Middle frontal gyrus (tissue), 1 donor: ENCODE measurements around the gene KCNJ6.
"Not testable (repeated sequence)": the region's sequence is repeated elsewhere in the genome, so short reads cannot be mapped to it uniquely, and the experiment has no call there.

ENCODE experiments used
- DNase-seq: peaks from one replicate; pipeline ENCODE4 v3.0.0-alpha.2; 2015; ENCODE audit warnings: low spot score; ENCODE audit errors: extremely low spot score

KCNJ6 gene

GRCh38 chr21:37742115-37742514 is 174.1 kb downstream of the KCNJ6 start:
- no peak for DNase-seq

GRCh38 chr21:37737996-37738395 is 178.3 kb downstream of the KCNJ6 start:
- DNase-seq = no peak

GRCh38 chr21:37737507-37737906 is 178.8 kb downstream of the KCNJ6 start:
- no peak for DNase-seq

DNA sequence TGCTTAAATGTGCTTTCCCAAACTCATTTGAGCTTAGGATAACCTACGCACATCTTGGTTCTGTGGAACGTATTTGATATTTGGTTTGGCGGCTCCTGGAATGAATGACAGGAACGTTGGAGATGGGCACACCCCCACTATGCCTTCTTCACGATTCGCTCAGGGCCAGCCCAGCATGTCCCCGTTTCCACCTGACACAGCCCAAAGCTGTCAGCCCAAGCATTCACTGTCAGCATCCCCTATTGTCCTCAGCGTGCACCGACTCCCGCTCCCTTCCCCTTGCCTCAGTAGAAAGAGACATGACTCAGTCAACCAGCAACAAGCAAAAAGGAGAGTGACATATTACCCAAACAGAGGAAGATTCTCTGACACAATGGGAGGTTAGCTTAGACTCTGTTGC is 181.4 kb downstream of the KCNJ6 start:
- no peak for DNase-seq

DNA sequence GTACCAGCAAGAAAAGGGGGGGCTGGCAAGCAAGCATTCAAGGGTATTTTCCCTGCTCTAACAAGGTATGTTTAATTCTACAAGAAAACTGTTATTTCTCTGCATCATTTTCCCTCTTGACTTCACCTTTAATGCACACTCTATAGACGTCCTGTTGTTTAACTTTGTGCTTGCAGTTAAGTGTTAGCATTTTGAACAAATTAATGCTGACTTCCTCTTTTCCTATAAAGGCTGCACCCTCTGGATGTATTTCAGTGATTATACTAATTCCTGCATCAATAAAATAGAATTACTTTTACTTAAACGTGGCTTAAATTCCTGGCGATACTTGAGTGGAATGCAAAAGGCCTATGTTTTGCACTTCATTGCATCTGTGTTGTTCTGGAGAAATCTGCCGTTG is 183.3 kb downstream of the KCNJ6 start:
- DNase-seq = no peak

GRCh38 chr21:37724201-37724600 is 192.1 kb downstream of the KCNJ6 start:
- no peak for DNase-seq

GRCh38 chr21:37717534-37717933 is 198.7 kb downstream of the KCNJ6 start:
- DNase-seq = no peak

- not testable (repeated sequence) for DNase-seq
Observed at GRCh38 chr21:37712569-37712934, 203.7 kb downstream of the KCNJ6 start.

DNA sequence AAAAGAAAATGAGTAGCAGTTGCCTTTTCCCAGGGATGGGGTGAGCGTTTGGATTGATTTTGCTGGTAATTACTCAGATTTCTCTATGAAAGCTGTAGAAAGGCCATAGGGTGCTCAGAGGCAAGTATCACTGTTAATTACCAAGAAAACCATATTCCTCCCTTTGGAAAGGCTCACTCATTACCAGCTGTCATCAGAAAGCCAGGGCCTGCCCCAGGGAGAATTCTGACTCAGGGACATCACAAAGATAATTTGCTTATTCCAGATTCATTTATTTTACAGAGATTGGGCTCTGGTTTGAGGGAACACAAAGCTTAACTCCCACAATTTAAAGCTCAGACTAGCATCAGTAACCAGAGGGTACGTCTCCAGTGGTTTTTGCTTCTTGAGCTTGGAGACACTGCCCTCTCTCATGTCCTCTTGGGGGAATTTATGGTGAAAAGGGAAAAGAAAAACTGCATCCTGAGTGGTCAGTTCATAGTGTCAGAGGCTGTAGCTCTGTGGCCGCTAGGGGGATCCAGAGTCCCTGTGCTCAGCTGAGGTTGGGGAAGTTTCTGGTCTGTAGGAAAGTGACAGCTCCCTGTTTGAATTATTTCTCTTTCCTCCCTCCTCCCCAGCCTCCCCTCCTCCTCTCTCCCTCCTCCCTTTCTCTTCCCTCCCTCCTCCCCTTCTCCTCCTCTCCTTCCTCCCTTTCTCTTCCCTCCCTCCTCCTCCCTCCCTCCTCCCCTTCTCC is 204.3 kb downstream of the KCNJ6 start:
- peak; percentile 29 for DNase-seq

GRCh38 chr21:37711286-37711829 is 204.9 kb downstream of the KCNJ6 start:
- no peak for DNase-seq

GRCh38 chr21:37710546-37711285 is 205.5 kb downstream of the KCNJ6 start:
- DNase-seq = no peak

DNA sequence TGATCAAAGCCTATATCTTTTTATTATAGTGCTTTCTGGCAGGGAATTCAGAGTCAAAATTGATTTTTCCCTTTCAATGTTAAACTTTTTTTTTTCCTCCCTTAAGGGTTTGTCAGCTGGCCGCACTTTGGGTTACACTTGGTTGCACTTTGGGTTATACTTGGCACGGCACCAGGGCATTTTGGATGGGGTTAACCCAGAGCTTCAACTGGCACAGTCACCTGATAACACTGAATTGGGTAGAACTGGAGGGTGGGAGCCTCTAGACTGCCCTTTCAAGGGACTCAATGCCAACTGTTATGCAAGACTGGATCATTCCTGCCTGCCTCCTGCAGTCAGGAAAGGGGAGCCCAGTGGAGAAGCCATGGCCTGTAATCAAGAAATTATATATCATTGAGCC is 211.5 kb downstream of the KCNJ6 start:
- no peak for DNase-seq

DNA sequence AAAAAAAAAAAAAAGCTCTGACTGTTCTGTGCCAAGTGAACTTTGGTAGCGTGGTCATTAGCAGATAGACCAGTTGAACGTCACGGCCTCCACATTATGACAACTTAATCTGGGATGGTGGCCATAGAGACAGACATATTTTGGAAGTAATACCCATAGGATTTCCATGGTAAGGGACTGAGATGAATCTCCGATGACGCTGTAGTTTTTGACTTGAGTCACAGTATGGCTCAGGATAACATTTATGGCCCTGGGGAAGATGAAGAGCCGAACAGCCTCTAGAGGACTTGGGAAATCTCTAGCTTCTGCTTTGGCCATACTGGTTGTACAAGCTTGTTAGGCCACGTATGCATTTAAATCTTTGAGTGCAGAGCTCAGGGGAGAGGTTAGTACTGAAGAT is 214.0 kb downstream of the KCNJ6 start:
- no peak for DNase-seq

- peak; percentile 42 for DNase-seq
Observed at GRCh38 chr21:37700641-37701202, 215.5 kb downstream of the KCNJ6 start.

- DNase-seq = no peak
Observed at GRCh38 chr21:37699024-37699775, 217.1 kb downstream of the KCNJ6 start.

- no peak for DNase-seq
Observed at GRCh38 chr21:37696936-37697335, 219.3 kb downstream of the KCNJ6 start.

DNA sequence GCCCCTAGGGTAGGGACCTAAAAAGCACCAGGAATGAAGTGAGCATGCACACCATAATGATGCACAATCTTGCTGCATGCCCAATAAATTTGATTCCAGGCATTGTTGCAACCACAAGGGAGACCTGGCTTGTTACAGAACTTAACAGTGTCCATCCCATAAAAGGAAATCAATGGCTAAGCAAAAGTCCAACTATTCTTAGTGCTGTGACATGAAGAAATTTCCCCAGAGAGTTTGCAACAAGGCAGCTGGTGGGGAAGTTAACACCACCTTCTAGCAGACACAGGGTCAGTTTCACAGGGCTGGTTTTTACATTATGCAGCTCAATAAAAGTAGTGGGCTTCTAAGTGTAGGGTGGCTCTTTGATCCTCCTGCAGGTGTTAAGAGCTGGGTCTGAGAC is 221.1 kb downstream of the KCNJ6 start:
- no peak for DNase-seq

DNA sequence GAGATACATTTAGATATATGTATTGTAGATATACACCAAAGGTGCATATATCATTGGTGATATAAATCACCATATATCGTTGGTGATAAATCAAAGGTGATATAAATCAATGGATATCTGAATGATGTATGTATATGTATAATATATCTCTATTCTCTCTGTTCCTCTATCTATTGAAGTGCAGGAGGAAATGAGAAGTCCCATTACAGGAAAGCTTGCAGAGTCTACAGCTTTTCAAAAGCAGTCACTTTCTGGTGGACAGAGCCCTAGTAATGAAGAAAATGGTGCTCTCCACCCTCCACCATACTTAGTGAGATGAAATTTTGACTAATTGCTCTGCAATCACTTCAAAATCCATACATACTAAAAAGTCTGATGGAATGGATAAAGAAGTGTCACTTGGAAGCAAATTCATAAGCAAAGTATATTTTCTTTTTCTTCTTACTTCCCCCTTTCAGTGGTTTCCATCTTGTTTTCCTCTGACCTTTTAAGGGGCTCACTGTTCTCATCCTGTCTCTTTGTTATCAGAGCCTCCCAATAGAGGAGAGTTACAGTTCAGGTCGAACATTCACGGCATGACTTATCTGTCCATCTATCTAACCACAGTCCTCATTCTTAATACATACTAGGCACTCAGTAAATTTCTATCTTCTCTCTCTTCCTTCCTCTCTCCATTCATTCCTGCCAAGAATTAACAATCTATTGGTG is 227.2 kb downstream of the KCNJ6 start:
- no peak for DNase-seq

DNA sequence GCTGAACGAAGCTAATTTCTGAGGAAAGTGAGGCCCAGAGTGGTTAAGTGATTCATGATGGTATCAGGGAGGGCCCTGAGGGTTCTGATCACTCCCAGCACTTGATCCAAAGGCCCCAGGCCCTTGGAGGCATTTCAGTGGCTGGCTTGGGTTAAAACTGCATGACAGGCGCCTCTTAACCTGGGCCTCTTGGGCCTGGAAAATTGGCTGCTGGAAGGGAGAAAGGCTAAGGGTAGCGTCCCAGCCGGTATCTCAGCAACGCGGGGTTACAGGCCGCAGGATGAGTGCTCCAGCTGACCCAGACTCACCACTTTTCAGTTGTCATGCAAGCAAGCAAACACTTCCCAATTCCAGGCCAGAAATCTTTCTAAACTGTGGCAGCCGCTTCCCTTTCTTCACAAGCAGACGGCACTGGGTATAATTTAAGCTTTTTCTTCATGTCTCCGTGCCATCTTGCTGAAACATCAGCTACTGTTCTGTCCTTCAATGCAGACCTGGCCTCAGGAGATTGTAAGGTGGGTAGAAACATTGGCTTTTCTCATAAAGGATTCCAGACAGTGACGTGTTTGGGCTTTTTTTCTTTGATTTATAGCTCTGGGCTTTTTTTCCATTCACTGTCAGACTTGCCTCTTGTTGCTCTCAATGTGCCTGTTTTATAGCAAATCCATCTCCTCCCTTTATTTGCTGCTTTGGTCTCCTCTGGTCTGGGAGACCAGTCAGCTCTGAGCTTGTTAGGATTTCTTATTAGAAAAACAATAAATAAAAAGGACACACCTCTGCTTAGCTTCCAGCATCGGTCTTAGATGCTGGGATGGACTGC is 229.1 kb downstream of the KCNJ6 start:
- no peak for DNase-seq

DNA sequence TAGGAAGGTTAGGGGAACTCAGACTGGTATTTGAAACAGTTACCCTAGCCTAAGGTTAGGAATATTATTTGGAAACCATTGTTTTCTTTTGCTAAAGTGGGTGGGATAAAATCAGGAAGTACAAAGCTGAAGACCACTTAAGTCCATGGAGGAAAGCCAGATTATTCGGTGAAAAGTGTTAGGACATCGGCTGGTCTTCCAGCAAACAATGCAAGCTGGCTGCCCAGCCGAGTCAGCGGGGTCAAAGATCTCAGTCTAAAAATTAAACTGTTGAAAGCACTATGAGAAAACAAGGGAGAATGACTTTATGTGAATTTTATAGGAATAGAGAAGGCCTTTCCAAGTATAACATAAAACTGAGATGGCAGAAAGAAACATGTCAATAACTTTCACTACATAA is 231.7 kb downstream of the KCNJ6 start:
- DNase-seq = no peak
